Tibial nerve (tissue), 4 donors: ENCODE results near the gene SHISA7. TPM values are rescaled to one million over a fixed set of nuclear protein-coding genes. Genes with fewer than 3 reads are reported as not detected.

Source experiments
- DNase-seq, 2 donors: peaks; one replicate each; pipeline ENCODE4 v3.0.0-alpha.2; 2019; ENCODE audit warnings: low spot score in 2 of 2
- H3K27ac ChIP-seq, 4 donors: fragments of 200-600 bp; sonication (generic) in 3 of 4; one replicate each; pipeline ENCODE4 v1.5.1; 2017 to 2019; ENCODE audit warnings: mild to moderate bottlenecking in 1 of 4
- H3K27me3 ChIP-seq, 2 donors: fragments of 200-600 bp; sonication (generic) in 1 of 2; one replicate each; pipeline versions ENCODE4 v1.5.1 to v1.6.0; 2017 to 2019
- H3K36me3 ChIP-seq, 3 donors: fragments of 200-600 bp; sonication (generic); one replicate each; pipeline ENCODE4 v1.5.1; 2018 to 2019
- H3K4me1 ChIP-seq, 4 donors: fragments of 200-600 bp; sonication (generic) in 3 of 4; one replicate each; pipeline ENCODE4 v1.5.1; 2017 to 2019
- H3K4me3 ChIP-seq, 4 donors: fragments of 200-600 bp; sonication (generic) in 3 of 4; one replicate each; pipeline ENCODE4 v1.5.1; 2017 to 2019; ENCODE audit warnings: mild to moderate bottlenecking in 1 of 4, moderate library complexity in 1 of 4
- H3K9me3 ChIP-seq, 4 donors: fragments of 200-600 bp; sonication (generic) in 3 of 4; one replicate each; pipeline ENCODE4 v1.5.1; 2017 to 2019
- EP300 ChIP-seq, 2 donors: sonication (generic); formaldehyde crosslinking; IDR thresholded peaks; one replicate each; pipeline ENCODE4 v1.6.1; 2017; ENCODE audit warnings: antibody characterized with exemption in 2 of 2, mild to moderate bottlenecking in 1 of 2
- POLR2A ChIP-seq, 2 donors: fragments of 450-650 bp; IDR thresholded peaks; one replicate each; pipeline ENCODE4 v1.6.1; 2017; ENCODE audit warnings: antibody characterized with exemption in 2 of 2, mild to moderate bottlenecking in 2 of 2, moderate library complexity in 2 of 2
- WGBS, 2 donors: methylation state at CpG; one replicate each; pipeline ENCODE4 v1.1.5; 2018; 5-methylcytosine and 5-hydroxymethylcytosine counted together
- total RNA-seq, 4 donors: library from RNA; depleted of rRNA; stranded (reverse); fragments of >200 nt; gene quantifications; one replicate each; pipeline ENCODE4 v1.1.0, GENCODE V29; 2016
- TF ChIP-seq, protein P1 (sequence below), 5 experiments: fragments of 200-600 bp in 3 of 5; fragments of 450-650 bp in 2 of 5; sonication (generic) in 3 of 5; IDR thresholded peaks; one replicate each; pipeline ENCODE4 v1.5.1; 2016 to 2019; ENCODE audit warnings: antibody characterized with exemption in 5 of 5, mild to moderate bottlenecking in 3 of 5, moderate library complexity in 2 of 5

SHISA7 gene
- 1 to 10 TPM in 3 of 4 donors, under 1 TPM in 1; 0.42 to 4.1 (median 2.0) TPM for total RNA-seq

- Histone ChIP-seq H3K27me3 (peaks cover 0 to 77% of the 10 kb centered on the region in 2 donors), H3K27ac (peak within 1 kb of the TSS in 1 of 4 donors; percentile 66), H3K9me3 (no peaks in the 10 kb centered on the region), H3K4me3 (peak within 1 kb of the TSS in 1 of 4 donors; percentile 32), H3K36me3 (no peaks in the 10 kb centered on the region), H3K4me1 (peaks cover 0 to 38% (median 15%) of the 10 kb centered on the region in 4 donors)
- no peak for DNase-seq
- 2% methylated on average over 43 of the region's 43 CpGs for WGBS, 2 donors
- no peak for TF ChIP-seq POLR2A (IDR thresholded peaks at IDR 0.05)
- TF ChIP-seq EP300 (IDR thresholded peaks at IDR 0.05): no peak
- TF ChIP-seq, protein P1, sequence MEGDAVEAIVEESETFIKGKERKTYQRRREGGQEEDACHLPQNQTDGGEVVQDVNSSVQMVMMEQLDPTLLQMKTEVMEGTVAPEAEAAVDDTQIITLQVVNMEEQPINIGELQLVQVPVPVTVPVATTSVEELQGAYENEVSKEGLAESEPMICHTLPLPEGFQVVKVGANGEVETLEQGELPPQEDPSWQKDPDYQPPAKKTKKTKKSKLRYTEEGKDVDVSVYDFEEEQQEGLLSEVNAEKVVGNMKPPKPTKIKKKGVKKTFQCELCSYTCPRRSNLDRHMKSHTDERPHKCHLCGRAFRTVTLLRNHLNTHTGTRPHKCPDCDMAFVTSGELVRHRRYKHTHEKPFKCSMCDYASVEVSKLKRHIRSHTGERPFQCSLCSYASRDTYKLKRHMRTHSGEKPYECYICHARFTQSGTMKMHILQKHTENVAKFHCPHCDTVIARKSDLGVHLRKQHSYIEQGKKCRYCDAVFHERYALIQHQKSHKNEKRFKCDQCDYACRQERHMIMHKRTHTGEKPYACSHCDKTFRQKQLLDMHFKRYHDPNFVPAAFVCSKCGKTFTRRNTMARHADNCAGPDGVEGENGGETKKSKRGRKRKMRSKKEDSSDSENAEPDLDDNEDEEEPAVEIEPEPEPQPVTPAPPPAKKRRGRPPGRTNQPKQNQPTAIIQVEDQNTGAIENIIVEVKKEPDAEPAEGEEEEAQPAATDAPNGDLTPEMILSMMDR (IDR thresholded peaks at IDR 0.05): no peak
These were observed at the start of gene SHISA7 for GRCh38 chr19:55443045-55443823. TSS of gene SHISA7 (minus strand) at chr19:55443300. CDS start at chr19:55442863, 437 bp downstream.

DNA sequence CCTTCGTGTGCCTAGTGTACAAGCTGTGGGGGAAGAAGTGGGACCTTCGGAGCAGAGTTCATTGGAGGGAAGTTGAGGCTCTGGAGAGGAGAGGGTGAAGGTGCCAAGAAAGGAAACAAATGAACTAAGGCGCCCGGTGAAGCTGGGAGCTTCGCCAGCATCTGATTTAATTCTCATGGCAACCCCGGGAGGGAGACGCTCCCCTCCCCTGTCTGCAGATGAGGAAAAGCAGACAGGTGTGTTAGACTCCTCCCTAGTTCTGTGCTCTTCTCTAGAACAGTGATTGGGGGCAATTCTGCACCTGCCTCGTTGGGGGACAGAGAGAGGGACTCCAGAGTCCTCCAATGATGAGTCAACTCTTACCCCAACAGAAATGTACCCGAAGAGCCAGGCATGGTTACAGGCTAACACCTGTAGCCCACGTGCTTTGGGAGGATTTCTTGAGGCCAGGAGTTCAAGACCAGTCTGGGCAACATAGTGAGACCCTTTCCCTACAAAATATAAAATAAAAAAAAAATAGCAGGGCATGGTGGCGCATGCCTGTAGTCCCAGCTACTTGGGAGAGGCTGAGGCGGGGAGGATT lies 49.4 kb upstream of the SHISA7 start:
- DNase-seq: no peak

GRCh38 chr19:55491546-55492360 lies 48.7 kb upstream of the SHISA7 start:
- Histone ChIP-seq H3K4me1 (peaks cover 0 to 87% (median 24%) of the 10 kb centered on the region in 4 donors), H3K27ac (peak overlapping the region in 3 of 4 donors; percentile 44 to 93 (median 77)), H3K27me3 (no peaks in the 10 kb centered on the region), H3K9me3 (no peaks in the 10 kb centered on the region), H3K36me3 (no peaks in the 10 kb centered on the region), H3K4me3 (no peak overlapping the region)
- no peak for DNase-seq
- WGBS, 2 donors: 59 to 69% methylated on average over 23 of the region's 24 CpGs
- TF ChIP-seq, protein P1 (IDR thresholded peaks at IDR 0.05): no peak
- TF ChIP-seq EP300 (IDR thresholded peaks at IDR 0.05): no peak
- no peak for TF ChIP-seq POLR2A (IDR thresholded peaks at IDR 0.05)

More for the DNA sequence above, 49.4 kb upstream of the SHISA7 start:
- H3K4me1 ChIP-seq: peaks cover 0 to 80% (median 17%) of the 10 kb centered on the region in 4 donors
- no peaks in the 10 kb centered on the region for H3K27me3 ChIP-seq
- H3K9me3 ChIP-seq: no peaks in the 10 kb centered on the region
- H3K36me3 ChIP-seq: no peaks in the 10 kb centered on the region
- no peak overlapping the region for H3K4me3 ChIP-seq
- WGBS, 2 donors: 44 to 63% methylated on average over 12 of the region's 12 CpGs
- peak overlapping the region in 1 of 4 donors; percentile 93 for H3K27ac ChIP-seq
- TF ChIP-seq POLR2A (IDR thresholded peaks at IDR 0.05) (no peak), EP300 (IDR thresholded peaks at IDR 0.05) (no peak)
- TF ChIP-seq, protein P1 (IDR thresholded peaks at IDR 0.05): no peak

DNA sequence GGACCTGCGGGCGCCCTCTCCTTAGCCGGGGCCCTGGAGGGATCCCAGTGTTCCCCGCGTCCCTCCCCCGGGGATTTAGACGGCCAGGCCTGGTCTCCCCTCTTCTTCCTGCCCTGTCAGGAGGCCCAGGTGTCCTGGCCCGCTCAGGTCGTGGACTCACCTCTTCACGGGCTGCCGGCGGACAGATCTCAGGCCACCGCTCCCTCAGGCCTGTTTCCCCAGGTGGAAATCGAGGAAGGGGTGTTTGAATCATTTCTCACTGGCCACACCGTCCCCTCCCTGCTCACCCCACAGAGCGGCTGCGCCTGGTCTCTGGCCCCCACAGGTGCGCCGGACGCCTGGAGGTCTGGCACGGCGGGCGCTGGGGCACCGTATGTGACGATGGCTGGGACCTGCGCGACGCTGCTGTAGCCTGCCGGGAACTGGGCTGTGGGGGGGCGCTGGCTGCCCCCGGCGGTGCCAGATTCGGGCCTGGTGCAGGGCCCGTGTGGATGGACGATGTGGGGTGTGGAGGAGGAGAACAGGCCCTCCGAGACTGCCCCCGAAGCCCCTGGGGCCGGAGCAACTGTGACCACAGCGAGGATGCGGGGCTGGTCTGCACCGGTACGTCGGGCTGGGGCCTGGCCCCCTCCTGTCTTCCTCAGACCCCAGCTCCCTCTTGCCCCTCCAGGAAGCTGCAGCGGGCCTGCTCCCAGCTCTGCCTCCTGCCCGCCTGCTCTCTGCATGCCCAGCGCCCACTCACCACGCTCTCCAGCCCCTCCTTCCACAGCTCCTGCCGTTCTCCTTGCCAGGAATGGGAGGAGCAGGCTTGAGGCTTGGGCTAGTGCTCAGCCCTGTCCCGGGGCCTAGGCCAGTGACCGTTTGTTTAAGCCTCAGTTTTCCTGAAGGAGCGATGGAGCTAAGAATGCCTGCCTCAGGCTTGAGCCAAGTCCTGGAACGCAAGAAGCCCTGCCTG lies 47.7 kb upstream of the SHISA7 start:
- WGBS, 2 donors: 55 to 67% methylated on average over 14 to 52 of the region's 52 CpGs
- Histone ChIP-seq H3K27ac (peak overlapping the region in 3 of 4 donors; percentile 44 to 93 (median 77)), H3K27me3 (no peaks in the 10 kb centered on the region), H3K36me3 (no peaks in the 10 kb centered on the region), H3K9me3 (no peaks in the 10 kb centered on the region), H3K4me3 (no peak overlapping the region), H3K4me1 (peaks cover 0 to 91% (median 33%) of the 10 kb centered on the region in 4 donors)
- DNase-seq: no peak
- TF ChIP-seq POLR2A (IDR thresholded peaks at IDR 0.05) (no peak), EP300 (IDR thresholded peaks at IDR 0.05) (no peak)
- TF ChIP-seq, protein P1 (IDR thresholded peaks at IDR 0.05): no peak
